CD4-positive, alpha-beta T cell (primary cell): Measurements from ENCODE around the gene CNNM1. TPM values are rescaled to one million over a fixed set of nuclear protein-coding genes. Genes with fewer than 3 reads are reported as not detected.

Experiments used
- ATAC-seq: fragments of 200-7000 bp; cut with Tn5 transposase; one replicate; pipeline ENCODE4 v1.10.0; 2022; ENCODE audit warnings: mild to moderate bottlenecking; ENCODE audit not compliant: poor library complexity
- CTCF ChIA-PET: fragments of 350-600 bp; sonication (Branson Sonifier 250); formaldehyde crosslinking; loops from one replicate; lab custom pipeline; 2021; ENCODE audit warnings: antibody characterized with exemption, inconsistent platforms; lab: Charles Lee
- POLR2A ChIA-PET: fragments of 350-600 bp; sonication (Branson Sonifier 250); formaldehyde crosslinking; loops from one replicate; lab custom pipeline; 2021; ENCODE audit warnings: antibody characterized with exemption, inconsistent platforms; lab: Charles Lee
- DNase-seq, 14 experiments: peaks; one replicate each; pipeline ENCODE4 v3.0.0-alpha.2; 2013 to 2020; ENCODE audit warnings: mixed read lengths in 2 of 14
- H3K27ac ChIP-seq, 2 donors: one replicate each; pipeline versions ENCODE4 v1.5.1 to v1.7.0; 2013; ENCODE audit warnings: low read length in 2 of 2, low read depth in 1 of 2, mild to moderate bottlenecking in 1 of 2
- H3K27me3 ChIP-seq, 2 experiments: 1 replicate in 1 of 2; 2 replicates in 1 of 2; pipeline versions ENCODE4 v1.6.1 to v1.7.0; 2013; ENCODE audit warnings: low read length in 2 of 2, control low read depth in 1 of 2, mild to moderate bottlenecking in 1 of 2, moderate library complexity in 1 of 2; ENCODE audit not compliant: insufficient read depth in 2 of 2, control insufficient read depth in 1 of 2
- H3K36me3 ChIP-seq: one replicate; pipeline ENCODE4 v1.6.1; 2013; ENCODE audit warnings: low read length, control low read depth; ENCODE audit not compliant: insufficient read depth
- H3K4me1 ChIP-seq: one replicate; pipeline ENCODE4 v1.6.1; 2013; ENCODE audit warnings: low read length, control low read depth; ENCODE audit not compliant: insufficient read depth
- H3K4me3 ChIP-seq: one replicate; pipeline ENCODE4 v1.5.1; 2013; ENCODE audit warnings: mild to moderate bottlenecking, low read length, moderate library complexity
- H3K9me3 ChIP-seq, 2 experiments: 1 replicate in 1 of 2; 2 replicates in 1 of 2; pipeline versions ENCODE4 v1.6.1 to v1.7.0; 2013; ENCODE audit warnings: low read length in 2 of 2, mild to moderate bottlenecking in 2 of 2, control low read depth in 1 of 2, moderate library complexity in 1 of 2; ENCODE audit not compliant: control insufficient read depth in 1 of 2, insufficient read depth in 1 of 2
- H3K27ac Mint-ChIP-seq: one replicate; pipeline ENCODE4 v1.8.0; 2020; ENCODE audit warnings: mixed read lengths
- H3K27me3 Mint-ChIP-seq: one replicate; pipeline ENCODE4 v1.8.0; 2021; ENCODE audit warnings: mixed read lengths
- H3K36me3 Mint-ChIP-seq: one replicate; pipeline ENCODE4 v1.8.0; 2021; ENCODE audit warnings: low read depth, mixed read lengths
- H3K4me1 Mint-ChIP-seq: one replicate; pipeline ENCODE4 v1.8.0; 2021; ENCODE audit warnings: low read depth, mixed read lengths
- H3K4me3 Mint-ChIP-seq: one replicate; pipeline ENCODE4 v1.8.0; 2020; ENCODE audit warnings: mild to moderate bottlenecking, mixed read lengths
- H3K9me3 Mint-ChIP-seq: one replicate; pipeline ENCODE4 v1.8.0; 2020; ENCODE audit warnings: mixed read lengths
- CTCF ChIP-seq: fragments of 200-600 bp; IDR thresholded peaks from one replicate; pipeline ENCODE4 v1.8.0; 2022; ENCODE audit warnings: antibody characterized with exemption, mild to moderate bottlenecking
- intact Hi-C, 2 experiments: fragments of 100-400 bp; cut with DNase I in 1 of 2; cut with micrococcal nuclease in 1 of 2; formaldehyde crosslinking; loops; one replicate each; pipeline versions ENCODE4 v1.15.1 to v1.9.0; 2023 to 2025; cut with DNase I, micrococcal nuclease
- total RNA-seq, 174 experiments: library from RNA in 2 of 174; stranded (reverse) in 2 of 174; gene quantifications; one replicate each; pipeline ENCODE4 v1.2.3 and lab custom pipeline; 2021 to 2026

CNNM1 gene
- total RNA-seq, 2 experiments from 2014 or later: 0.16 to 0.17 TPM

- Histone ChIP-seq H3K36me3 (no peaks in the 10 kb centered on the region), H3K9me3 (peaks cover 9 to 12% of the 10 kb centered on the region in 2 experiments), H3K4me1 (no peaks in the 10 kb centered on the region), H3K4me3 (no peak overlapping the region), H3K27ac (no peak overlapping the region), H3K27me3 (peaks cover 0 to 4% of the 10 kb centered on the region in 2 experiments)
- Mint-ChIP-seq H3K27me3 (peaks cover 23% of the 10 kb centered on the region), H3K27ac (no peak overlapping the region), H3K4me3 (no peak overlapping the region), H3K36me3 (no peaks in the 10 kb centered on the region), H3K9me3 (peaks cover 3% of the 10 kb centered on the region), H3K4me1 (no peaks in the 10 kb centered on the region)
- intact Hi-C loops: no loop called here
- DNase-seq: no peak
- ATAC-seq: no peak
- no peak for TF ChIP-seq CTCF
- ChIA-PET POLR2A (no interaction called here), CTCF (no interaction called here)
Measured at GRCh38 chr10:99304862-99305229, 24.3 kb upstream of the CNNM1 start.

- H3K4me3 ChIP-seq: no peak overlapping the region
- Mint-ChIP-seq H3K9me3 (peaks cover 3% of the 10 kb centered on the region), H3K27ac (no peak overlapping the region), H3K4me1 (no peaks in the 10 kb centered on the region), H3K36me3 (no peaks in the 10 kb centered on the region), H3K27me3 (peaks cover 2% of the 10 kb centered on the region), H3K4me3 (no peak overlapping the region)
- intact Hi-C loops: no loop called here
- no peaks in the 10 kb centered on the region for H3K4me1 ChIP-seq
- TF ChIP-seq CTCF: no peak
- no peak overlapping the region for H3K27ac ChIP-seq
- peaks cover 9 to 17% of the 10 kb centered on the region in 2 experiments for H3K9me3 ChIP-seq
- no peak for DNase-seq
- no peaks in the 10 kb centered on the region for H3K36me3 ChIP-seq
- POLR2A ChIA-PET: no interaction called here
- H3K27me3 ChIP-seq: no peaks in the 10 kb centered on the region
- CTCF ChIA-PET: no interaction called here
- ATAC-seq: no peak
Measured at GRCh38 chr10:99312501-99312900, 16.7 kb upstream of the CNNM1 start.

GRCh38 chr10:99315853-99316252, 13.3 kb upstream of the CNNM1 start:
- no peaks in the 10 kb centered on the region for H3K4me1 Mint-ChIP-seq
- H3K36me3 Mint-ChIP-seq: no peaks in the 10 kb centered on the region
- H3K4me3 ChIP-seq: no peak overlapping the region
- ChIA-PET CTCF (no interaction called here), POLR2A (no interaction called here)
- intact Hi-C loops: no loop called here
- no peaks in the 10 kb centered on the region for H3K36me3 ChIP-seq
- no peaks in the 10 kb centered on the region for H3K4me1 ChIP-seq
- no peak for ATAC-seq
- no peak for TF ChIP-seq CTCF
- H3K4me3 Mint-ChIP-seq: no peak overlapping the region
- peaks cover 0 to 10% of the 10 kb centered on the region in 2 experiments for H3K9me3 ChIP-seq
- H3K9me3 Mint-ChIP-seq: no peaks in the 10 kb centered on the region
- no peak for DNase-seq
- H3K27me3 Mint-ChIP-seq: peaks cover 5% of the 10 kb centered on the region
- no peaks in the 10 kb centered on the region for H3K27me3 ChIP-seq
- no peak overlapping the region for H3K27ac ChIP-seq
- no peak overlapping the region for H3K27ac Mint-ChIP-seq
